NCI-H345 treated with DMSO at 0.1 percent for 48 hours (cell line): Measurements from ENCODE around the gene KIFBP.
"Not testable (repeated sequence)": the region's sequence is repeated elsewhere in the genome, so short reads cannot be mapped to it uniquely, and the experiment has no call there.

ENCODE experiments used
- DNase-seq: peaks from one replicate; lab custom pipeline; 2025; ENCODE audit not compliant: unreplicated experiment; lab: John Stamatoyannopoulos, UW

The KIFBP gene

DNA sequence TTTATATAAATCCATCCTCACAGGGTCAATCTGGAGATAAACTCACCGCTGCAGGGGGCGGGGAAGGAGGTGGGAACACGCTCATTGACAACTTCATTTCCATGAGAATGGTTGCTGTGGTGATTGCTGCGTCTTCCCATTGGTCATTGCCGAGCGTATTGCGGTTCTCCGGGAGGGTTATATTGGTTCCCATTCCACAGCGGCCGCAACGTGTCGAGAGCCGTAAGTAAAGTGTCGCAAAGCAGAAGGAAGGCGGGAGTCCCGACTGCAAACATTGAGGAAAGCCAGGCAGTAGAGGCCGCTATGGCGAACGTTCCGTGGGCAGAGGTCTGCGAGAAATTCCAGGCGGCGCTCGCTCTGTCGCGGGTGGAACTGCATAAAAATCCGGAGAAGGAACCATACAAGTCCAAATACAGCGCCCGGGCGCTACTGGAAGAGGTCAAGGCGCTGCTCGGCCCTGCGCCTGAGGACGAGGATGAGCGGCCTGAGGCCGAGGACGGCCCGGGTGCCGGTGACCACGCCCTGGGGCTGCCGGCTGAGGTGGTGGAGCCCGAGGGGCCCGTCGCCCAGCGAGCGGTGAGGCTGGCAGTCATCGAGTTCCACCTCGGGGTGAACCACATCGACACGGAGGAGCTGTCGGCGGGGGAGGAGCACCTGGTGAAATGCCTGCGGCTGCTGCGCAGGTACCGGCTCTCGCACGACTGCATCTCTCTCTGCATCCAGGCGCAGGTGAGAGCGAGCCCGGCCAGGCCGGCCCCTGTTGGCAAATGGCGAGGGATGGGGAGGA is at the start of gene KIFBP:
TSS of gene KIFBP (plus strand) at position 274 of the 787 bp plus-strand sequence. CDS start at position 304, 30 bp downstream.
- peak; percentile 90 for DNase-seq

- DNase-seq = no peak
Observed at GRCh38 chr10:68938884-68939283, 49.7 kb upstream of the KIFBP start.

DNA sequence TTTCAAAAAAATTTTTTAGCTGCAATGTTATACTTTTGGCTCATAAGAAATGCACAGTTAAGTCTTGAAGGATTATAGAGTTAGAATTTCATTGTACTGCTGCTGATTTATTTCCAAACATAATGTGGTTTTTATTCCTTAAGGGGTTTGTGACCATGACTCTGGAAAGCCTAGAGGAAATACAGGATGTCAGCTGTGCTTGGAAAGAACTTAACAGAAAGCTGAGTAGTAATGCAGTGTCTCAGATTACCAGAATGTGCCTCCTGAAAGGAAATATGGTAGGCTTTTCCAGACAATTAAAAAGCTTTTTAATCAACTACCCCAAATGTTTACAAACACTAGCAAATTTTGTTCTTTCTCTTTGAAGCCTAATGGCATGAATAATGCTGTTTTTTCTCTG is 47.7 kb upstream of the KIFBP start:
- not testable (repeated sequence) for DNase-seq

DNA sequence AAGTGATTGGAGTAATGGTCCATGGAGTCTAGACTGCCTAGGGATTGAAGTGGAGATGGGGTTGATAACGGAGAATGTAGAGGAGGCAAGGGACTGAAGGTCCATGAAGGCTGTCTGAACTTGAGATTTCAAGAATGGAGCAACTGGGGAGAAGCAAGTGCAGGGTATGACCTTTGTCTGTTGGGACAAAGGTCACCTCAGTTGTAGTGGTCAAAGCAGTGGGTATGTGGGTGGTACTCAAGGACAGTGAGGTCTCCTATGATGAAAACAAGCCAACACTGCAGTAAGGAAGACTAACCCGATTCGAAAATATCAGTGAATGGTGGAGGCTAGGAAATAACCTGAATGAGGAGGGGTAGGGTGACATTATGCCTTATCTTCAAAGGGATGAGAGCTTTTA is 38.0 kb upstream of the KIFBP start:
- DNase-seq = no peak

- no peak for DNase-seq
Observed at GRCh38 chr10:68954904-68955303, 33.7 kb upstream of the KIFBP start.

DNA sequence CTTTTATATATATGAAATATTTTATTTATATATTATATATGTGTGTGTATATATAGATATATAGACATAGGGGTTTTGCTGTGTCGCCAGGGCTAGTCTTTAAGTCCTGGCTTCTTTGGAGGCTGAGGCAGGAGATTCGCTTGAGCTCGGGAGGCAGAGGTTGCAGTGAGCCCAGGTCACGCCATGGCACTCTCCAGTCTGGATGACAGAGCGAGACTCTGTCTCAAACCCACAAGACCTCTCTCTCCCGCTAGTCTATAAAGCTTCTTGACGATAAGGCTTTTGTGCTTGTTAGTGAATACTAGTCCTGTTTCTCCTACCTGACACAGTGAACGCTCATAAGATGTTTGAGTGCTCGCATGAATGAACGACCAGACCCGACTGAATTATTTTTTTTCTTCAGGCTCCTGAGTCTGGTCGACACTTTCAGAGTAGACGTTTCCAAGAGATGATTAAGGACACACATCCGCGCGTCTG is 33.2 kb upstream of the KIFBP start:
- DNase-seq = no peak

DNA sequence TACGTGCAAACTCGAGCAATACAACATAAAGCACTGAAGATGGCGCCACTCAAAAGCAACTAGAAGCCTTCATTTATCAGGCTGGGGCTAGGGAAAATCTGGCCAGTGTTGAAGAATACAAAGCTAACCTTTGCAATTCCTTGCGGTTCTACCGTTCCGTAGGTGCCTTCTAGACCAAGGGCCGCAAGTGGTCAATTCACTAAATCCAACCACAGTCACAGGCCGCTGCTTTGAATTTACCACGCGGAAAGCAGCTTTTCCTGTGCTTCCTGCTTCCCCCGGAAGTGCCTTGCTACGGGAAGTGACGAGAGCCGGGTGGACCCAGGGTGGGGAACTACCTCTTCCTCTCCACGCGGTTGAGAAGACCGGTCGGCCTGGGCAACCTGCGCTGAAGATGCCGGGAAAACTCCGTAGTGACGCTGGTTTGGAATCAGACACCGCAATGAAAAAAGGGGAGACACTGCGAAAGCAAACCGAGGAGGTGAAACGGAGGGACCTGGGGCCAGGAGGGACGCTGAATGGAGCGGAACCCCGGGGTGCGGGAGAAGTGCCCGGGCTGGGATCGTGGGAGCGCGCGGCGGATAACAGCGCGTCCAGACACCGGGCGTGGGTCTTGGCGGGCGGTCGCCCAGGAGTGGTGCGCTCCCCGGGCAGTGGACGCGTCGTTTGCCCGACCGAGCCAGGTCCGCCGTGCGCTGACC is 32.6 kb upstream of the KIFBP start, which contains the start of gene DDX21:
TSS of gene DDX21 (plus strand) at position 339 of the 701 bp plus-strand sequence. CDS start at position 395, 56 bp downstream.
- peak; percentile 76 for DNase-seq

DNA sequence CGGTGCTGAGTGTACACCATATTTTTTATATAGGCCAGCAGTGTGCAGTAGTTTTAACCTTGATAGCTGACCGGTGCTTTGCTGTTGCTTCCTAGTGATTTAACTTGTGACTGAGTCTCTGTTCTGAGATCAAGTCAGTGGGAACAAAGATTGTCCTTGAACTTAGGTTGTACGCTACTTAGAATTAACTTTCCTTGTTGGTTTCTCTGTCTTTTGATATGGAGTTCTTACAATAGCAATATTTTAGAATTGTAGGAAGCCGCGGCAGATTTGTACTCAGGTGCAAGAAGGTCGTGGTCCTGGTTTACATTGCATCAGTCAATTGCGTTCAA is 31.4 kb upstream of the KIFBP start:
- no peak for DNase-seq

DNA sequence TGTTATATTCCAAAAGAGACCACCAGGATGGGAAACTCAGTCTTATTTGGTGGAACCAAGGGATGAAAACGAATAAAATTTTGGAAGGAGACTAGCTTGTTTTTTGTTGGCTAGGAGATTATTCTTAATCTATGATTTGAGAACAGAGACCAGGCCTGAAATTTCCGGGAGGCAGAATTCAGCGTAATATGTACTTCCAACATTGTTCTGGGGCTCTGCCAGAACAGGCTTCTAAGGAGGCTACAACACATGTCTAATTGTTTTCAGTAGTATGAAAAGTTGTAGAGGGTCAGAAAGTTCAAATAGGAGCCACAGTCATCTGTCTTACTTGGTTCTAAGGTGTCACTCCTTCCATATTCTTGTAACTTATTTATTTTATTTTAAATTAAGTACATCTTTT is 30.9 kb upstream of the KIFBP start:
- DNase-seq = no peak

DNA sequence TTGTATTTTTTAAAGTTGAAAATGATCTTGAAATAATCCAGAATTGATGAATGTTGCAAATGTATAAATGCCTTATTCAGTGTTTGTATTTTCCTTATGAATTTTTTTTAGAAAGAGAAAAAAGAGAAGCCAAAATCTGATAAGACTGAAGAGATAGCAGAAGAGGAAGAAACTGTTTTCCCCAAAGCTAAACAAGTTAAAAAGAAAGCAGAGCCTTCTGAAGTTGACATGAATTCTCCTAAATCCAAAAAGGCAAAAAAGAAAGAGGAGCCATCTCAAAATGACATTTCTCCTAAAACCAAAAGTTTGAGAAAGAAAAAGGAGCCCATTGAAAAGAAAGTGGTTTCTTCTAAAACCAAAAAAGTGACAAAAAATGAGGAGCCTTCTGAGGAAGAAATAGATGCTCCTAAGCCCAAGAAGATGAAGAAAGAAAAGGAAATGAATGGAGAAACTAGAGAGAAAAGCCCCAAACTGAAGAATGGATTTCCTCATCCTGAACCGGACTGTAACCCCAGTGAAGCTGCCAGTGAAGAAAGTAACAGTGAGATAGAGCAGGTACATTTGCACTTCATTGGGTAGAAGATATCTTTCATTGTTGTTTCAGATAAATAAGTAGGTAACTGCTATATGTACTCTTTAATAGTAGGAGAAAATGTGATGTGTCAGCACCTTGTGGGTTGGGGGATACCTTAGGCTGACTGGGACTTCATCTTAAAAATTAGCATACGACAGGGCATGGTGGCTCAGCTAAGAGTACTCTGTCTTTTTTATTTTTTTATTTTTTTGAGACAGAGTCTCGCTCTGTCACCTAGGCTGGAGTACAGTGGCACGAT is 28.7 kb upstream of the KIFBP start:
- no peak for DNase-seq

DNA sequence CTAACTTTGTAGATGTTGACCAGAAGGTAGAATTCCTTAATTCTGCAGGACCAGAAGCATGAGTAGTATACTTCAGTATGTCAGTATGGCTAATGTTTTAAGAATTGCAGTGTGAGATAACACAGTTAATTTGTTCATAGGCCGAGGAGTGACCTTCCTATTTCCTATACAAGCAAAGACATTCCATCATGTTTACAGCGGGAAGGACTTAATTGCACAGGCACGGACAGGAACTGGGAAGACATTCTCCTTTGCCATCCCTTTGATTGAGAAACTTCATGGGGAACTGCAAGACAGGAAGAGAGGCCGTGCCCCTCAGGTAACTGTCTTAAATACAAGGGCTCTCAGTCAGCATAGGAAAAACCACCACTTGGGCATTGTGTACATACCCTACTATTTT is 25.5 kb upstream of the KIFBP start:
- DNase-seq = no peak

GRCh38 chr10:68973975-68974374 is 14.6 kb upstream of the KIFBP start:
- no peak for DNase-seq

GRCh38 chr10:68975936-68976473 is 12.6 kb upstream of the KIFBP start:
- not testable (repeated sequence) for DNase-seq

- not testable (repeated sequence) for DNase-seq
Observed at GRCh38 chr10:68979738-68980137, 8.9 kb upstream of the KIFBP start.

- no peak for DNase-seq
Observed at GRCh38 chr10:68981074-68981473, 7.5 kb upstream of the KIFBP start.

DNA sequence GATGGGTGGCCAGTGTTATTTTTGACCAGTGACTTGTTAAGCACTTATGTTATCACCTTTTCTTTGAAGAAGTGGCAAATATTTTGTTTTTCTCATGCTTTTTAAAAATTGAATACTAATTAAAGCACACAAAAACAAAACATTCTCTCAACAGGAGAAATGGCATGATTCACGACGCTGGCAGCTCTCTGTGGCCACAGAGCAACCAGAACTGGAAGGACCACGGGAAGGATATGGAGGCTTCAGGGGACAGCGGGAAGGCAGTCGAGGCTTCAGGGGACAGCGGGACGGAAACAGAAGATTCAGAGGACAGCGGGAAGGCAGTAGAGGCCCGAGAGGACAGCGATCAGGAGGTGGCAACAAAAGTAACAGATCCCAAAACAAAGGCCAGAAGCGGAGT is 6.2 kb upstream of the KIFBP start:
- DNase-seq = no peak

GRCh38 chr10:68987611-68988010 is 992 bp upstream of the KIFBP start:
- no peak for DNase-seq

DNA sequence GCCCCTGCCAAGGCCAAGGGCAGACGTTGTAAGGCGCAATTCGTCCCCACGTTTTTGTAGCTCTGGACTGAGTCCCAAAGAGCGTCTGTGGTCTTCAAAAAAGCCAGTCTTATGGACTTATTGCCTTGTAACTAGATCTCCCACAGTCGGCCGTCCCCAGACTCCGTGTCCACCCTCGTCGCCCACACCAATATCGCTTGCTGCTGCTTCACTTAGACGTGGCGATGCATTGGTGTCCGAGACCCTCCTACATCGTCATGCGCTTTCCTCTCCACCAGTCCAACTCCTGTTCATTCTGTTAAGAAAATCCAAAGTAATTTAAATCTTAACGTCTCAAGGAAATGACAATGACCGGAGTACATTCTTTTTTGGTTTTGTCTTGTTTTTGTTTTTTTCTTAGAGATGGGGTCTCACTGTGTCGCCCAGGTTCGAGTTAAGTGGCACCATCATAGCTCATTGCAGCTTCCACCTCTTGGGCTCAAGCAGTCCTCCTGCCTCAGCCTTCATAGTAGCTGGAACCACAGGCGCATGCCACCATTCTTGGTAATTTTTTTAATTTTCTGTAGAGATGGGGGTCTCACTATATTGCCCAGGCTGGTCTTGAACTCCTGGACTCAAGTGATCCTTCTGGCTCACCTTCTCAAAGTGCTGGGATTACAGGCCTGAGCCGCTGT is 851 bp downstream of the KIFBP start:
- no peak for DNase-seq

GRCh38 chr10:68992636-68993440 is 4.2 kb downstream of the KIFBP start:
- no peak for DNase-seq

DNA sequence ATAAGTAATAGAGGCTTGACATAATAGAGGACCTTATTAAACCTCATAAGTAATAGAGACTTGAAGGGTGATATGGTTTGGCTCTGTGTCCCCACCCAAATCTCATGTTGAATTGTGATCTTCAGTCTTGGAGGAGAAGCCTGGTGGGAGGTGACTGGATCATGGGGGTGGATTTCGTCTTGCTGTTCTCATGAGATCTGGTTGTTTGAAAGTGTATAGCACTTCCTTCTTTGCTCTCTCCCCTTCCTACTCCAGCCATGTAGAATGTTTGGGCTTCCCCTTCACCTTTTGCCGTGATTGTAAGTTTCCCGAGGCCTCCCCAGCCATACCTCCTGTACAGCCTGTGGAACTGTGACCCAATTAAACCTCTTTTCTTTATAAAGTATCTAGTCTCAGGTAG is 8.6 kb downstream of the KIFBP start:
- no peak for DNase-seq
